ENCODE measurements around the gene STON2.

GRCh38 chr14:81269100-81269978 lies 130.8 kb downstream of the STON2 start:
- TF ChIP-seq CTCF (IDR thresholded peaks at IDR 0.05) (peak; percentile 55 to 95 (median 80)), POLR2A (IDR thresholded peaks at IDR 0.05) (no peak)
